Measurements from ENCODE around the gene SPX. TPM values are rescaled to one million over a fixed set of nuclear protein-coding genes. Genes with fewer than 3 reads are reported as not detected.

SPX gene
- total and polyA plus RNA-seq, 2 of the 8 experiments (the other 6 are each of a cell fraction or from before 2014, with no cell fraction given), result 1.2 to 1.3 TPM

- peaks cover 0 to 6% (median 2%) of the 10 kb centered on the region in 4 experiments; a peak in 4 of 7 replicates for H3K4me1 ChIP-seq (replicated peaks in 1 of 4; ENCODE audit: control insufficient read depth in 3 of 4, insufficient read depth in 4 of 4, low read length in 3 of 4)
- DNase-seq (ENCODE audit: low read depth in 1 of 2, low spot score in 2 of 2) (no peak), FAIRE-seq (no peak)
- H4K91ac ChIP-seq (replicated peaks; ENCODE audit: insufficient read length, low read length), result no peak overlapping the region
- H2BK120ac ChIP-seq (replicated peaks; ENCODE audit: low read depth, low read length), result no peak overlapping the region
- H3K18ac ChIP-seq (ENCODE audit: extremely low read depth, low read length), result no peak overlapping the region
- no peak overlapping the region; the same call in 1 of the 2 replicates for H2BK5ac ChIP-seq (ENCODE audit: low read depth, low read length)
- peak overlapping the region; percentile 71; the same call in 1 of the 2 replicates for H2AFZ ChIP-seq (ENCODE audit: low read length)
- no peak overlapping the region for H4K5ac ChIP-seq (ENCODE audit: insufficient read length, low read depth, low read length)
- POLR2A ChIA-PET (ENCODE audit: partially characterized antibody), result interaction anchor here (0.7 to 2.6 kb wide), 18 partner anchors 9 to 200 kb away, joined by 3 to 23 read pairs (median 4); partner anchors contain the start of genes LDHB and SPX
- H3K23ac ChIP-seq (ENCODE audit: insufficient read length), result no peak overlapping the region
- peaks cover 7% of the 10 kb centered on the region for H3K23me2 ChIP-seq (ENCODE audit: low read depth, low read length)
- 20% methylated on average over 8 of the region's 8 CpGs; no CpG with 5 or more reads in 1 of the 2 experiments for WGBS, 2 experiments (ENCODE audit: extremely low coverage in 1 of 2, insufficient coverage in 1 of 2, insufficient read length in 1 of 2, insufficient replicate concordance in 2 of 2, low coverage in 1 of 2, low lambda C conversion rate in 2 of 2, missing lambda C conversion rate in 1 of 2)
- no peak overlapping the region for H2BK15ac ChIP-seq (ENCODE audit: low read length)
- peaks cover 9 to 51% of the 10 kb centered on the region in 2 experiments; a peak in 3 of 4 replicates for H3K79me2 ChIP-seq (ENCODE audit: control insufficient read depth in 1 of 2, insufficient read depth in 2 of 2, low read length in 2 of 2)
- no peak overlapping the region for H3K4ac ChIP-seq (replicated peaks; ENCODE audit: insufficient read length, low read depth, low read length)
- no peak overlapping the region for H3K14ac ChIP-seq (ENCODE audit: insufficient read length)
- no peak overlapping the region for H2AK5ac ChIP-seq (ENCODE audit: low read depth, low read length)
- CTCF ChIA-PET (ENCODE audit: partially characterized antibody), result no interaction called here
- 0 out of 2 replicates have a peak overlapping the region, but pooled peaks have one; percentile 74 for H3K27ac ChIP-seq (ENCODE audit: low read depth, low read length)
- H4K20me1 ChIP-seq (replicated peaks in 1 of 2; ENCODE audit: control insufficient read depth in 1 of 2, insufficient read depth in 2 of 2, low read length in 2 of 2), result peaks cover 0 to 2% of the 10 kb centered on the region in 2 experiments
- no peak overlapping the region for H2BK12ac ChIP-seq (ENCODE audit: low read depth, low read length)
- peak overlapping the region; percentile 81 to 91 for H3K4me2 ChIP-seq (ENCODE audit: insufficient read depth in 1 of 2, low read depth in 2 of 2, low read length in 2 of 2)
- H4K8ac ChIP-seq (ENCODE audit: extremely low read depth, insufficient read depth, low read length), result no peak overlapping the region
- H3K9me3 ChIP-seq (ENCODE audit: insufficient read depth in 2 of 2, low read depth in 1 of 2, low read length in 1 of 2), result no peaks in the 10 kb centered on the region
- no peak overlapping the region for H3K56ac ChIP-seq (replicated peaks; ENCODE audit: insufficient read length, low read depth, low read length)
- no peak overlapping the region for H2BK20ac ChIP-seq (ENCODE audit: low read length)
- H3K9ac ChIP-seq (replicated peaks in 1 of 4; ENCODE audit: extremely low read depth in 1 of 4, low read depth in 3 of 4, low read length in 3 of 4), result peak overlapping the region; percentile 85 to 95 (median 87)
- peaks cover 4% of the 10 kb centered on the region for H3K79me1 ChIP-seq (ENCODE audit: low read depth, low read length)
- peaks cover 2 to 22% (median 13%) of the 10 kb centered on the region in 4 experiments; a peak in 6 of 8 replicates for H3K36me3 ChIP-seq (ENCODE audit: control insufficient read depth in 2 of 4, insufficient read depth in 4 of 4, low read length in 3 of 4)
- H3K4me3 ChIP-seq (ENCODE audit: extremely low read depth in 1 of 4, insufficient read depth in 2 of 4, low read depth in 3 of 4, low read length in 4 of 4), result peak overlapping the region; percentile 72 to 93 (median 84)
- no peaks in the 10 kb centered on the region for H3K27me3 ChIP-seq (replicated peaks in 1 of 4; ENCODE audit: control insufficient read depth in 3 of 4, extremely low read depth in 1 of 4, insufficient read depth in 3 of 4, low read length in 3 of 4)
- no peak for TF ChIP-seq CTCF (IDR thresholded peaks at IDR 0.05; ENCODE audit: control extremely low read depth in 1 of 3, insufficient read depth in 1 of 3, low read depth in 1 of 3, low read length in 3 of 3)
- no peak for TF ChIP-seq PHF8 (conservative IDR thresholded peaks at IDR 0.05; ENCODE audit: low read depth, low read length)
- TF ChIP-seq CHD1 (IDR thresholded peaks at IDR 0.05; ENCODE audit: low read depth, low read length), result no peak
- no peak for TF ChIP-seq NRF1 (IDR thresholded peaks at IDR 0.05; ENCODE audit: low read depth, low read length)
- TF ChIP-seq JUND (IDR thresholded peaks at IDR 0.05; ENCODE audit: low read length), result no peak
Measured at GRCh38 chr12:21500786-21501257, 25.3 kb upstream of the SPX start.

All from H1 (cell line).